ENCODE results near the gene C19orf85. TPM values are rescaled to one million over a fixed set of nuclear protein-coding genes. Genes with fewer than 3 reads are reported as not detected.
A peak's percentile ranks its signal among the peaks of the same experiment; 100 is the strongest.
"Not testable (repeated sequence)": the region's sequence is repeated elsewhere in the genome, so short reads cannot be mapped to it uniquely, and the experiment has no call there.

C19orf85 gene
- total and polyA plus RNA-seq, 12 donors: not detected

DNA sequence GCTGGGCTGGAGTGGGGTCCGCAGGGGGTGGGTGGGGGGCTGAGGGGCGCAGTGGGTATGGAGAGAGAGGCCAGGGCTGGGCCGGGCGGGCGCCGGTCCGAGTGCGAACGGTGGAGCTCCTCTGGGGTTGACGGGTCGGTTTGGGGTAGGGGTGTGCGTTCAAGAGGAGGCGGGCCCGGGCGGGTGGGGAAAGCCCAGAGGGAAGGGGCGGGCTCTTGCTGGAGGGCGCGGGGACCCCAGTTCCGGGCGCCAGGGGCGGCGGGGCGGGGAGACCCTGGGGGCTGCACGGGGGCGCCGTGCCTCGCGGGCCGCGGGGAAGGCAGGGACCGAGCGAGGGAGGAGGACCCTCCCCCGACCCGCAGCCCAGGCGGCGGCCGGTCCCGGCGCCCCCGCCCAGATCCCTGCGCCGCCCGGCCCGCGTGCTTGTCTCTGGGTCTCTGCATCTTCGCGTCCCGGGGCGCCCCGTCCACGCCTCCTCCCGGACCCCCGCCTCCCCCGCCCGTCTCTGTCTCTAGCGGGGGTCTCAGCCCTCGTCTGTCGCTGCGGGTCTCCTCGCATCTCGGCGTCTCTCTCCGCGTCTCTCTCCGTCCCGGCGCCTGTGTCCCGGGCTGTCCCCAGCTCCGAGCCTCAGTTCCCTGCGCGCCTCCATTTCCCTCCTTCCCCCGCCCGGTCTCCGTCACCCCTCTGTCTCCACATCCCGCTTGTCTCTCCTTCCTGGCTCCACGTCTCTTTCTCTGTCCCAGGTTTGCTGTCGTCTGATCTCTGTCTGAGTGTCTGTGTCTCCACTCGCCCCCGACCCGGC, 13.2 kb downstream of the C19orf85 start:
- WGBS, 4 donors: 1 to 3% (median 2%) methylated on average over 10 to 71 of the region's 80 CpGs
- no peaks in the 10 kb centered on the region for H3K36me3 ChIP-seq (replicated peaks in 1 of 2)
- intact Hi-C loops (cut with DNase I): no loop called here
- TF ChIP-seq, protein P1, sequence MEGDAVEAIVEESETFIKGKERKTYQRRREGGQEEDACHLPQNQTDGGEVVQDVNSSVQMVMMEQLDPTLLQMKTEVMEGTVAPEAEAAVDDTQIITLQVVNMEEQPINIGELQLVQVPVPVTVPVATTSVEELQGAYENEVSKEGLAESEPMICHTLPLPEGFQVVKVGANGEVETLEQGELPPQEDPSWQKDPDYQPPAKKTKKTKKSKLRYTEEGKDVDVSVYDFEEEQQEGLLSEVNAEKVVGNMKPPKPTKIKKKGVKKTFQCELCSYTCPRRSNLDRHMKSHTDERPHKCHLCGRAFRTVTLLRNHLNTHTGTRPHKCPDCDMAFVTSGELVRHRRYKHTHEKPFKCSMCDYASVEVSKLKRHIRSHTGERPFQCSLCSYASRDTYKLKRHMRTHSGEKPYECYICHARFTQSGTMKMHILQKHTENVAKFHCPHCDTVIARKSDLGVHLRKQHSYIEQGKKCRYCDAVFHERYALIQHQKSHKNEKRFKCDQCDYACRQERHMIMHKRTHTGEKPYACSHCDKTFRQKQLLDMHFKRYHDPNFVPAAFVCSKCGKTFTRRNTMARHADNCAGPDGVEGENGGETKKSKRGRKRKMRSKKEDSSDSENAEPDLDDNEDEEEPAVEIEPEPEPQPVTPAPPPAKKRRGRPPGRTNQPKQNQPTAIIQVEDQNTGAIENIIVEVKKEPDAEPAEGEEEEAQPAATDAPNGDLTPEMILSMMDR (IDR thresholded peaks at IDR 0.05): no peak
- TF ChIP-seq POLR2A (IDR thresholded peaks at IDR 0.05): no peak
- no peak overlapping the region for H3K27ac ChIP-seq
- no peak for DNase-seq
- no peaks in the 10 kb centered on the region for H3K9me3 ChIP-seq (replicated peaks in 1 of 3)
- H3K4me3 ChIP-seq: no peak overlapping the region
- H3K27me3 ChIP-seq: peaks cover 21% of the 10 kb centered on the region
- peaks cover 11% of the 10 kb centered on the region in 2 donors for H3K4me1 ChIP-seq (replicated peaks in 1 of 2)

DNA sequence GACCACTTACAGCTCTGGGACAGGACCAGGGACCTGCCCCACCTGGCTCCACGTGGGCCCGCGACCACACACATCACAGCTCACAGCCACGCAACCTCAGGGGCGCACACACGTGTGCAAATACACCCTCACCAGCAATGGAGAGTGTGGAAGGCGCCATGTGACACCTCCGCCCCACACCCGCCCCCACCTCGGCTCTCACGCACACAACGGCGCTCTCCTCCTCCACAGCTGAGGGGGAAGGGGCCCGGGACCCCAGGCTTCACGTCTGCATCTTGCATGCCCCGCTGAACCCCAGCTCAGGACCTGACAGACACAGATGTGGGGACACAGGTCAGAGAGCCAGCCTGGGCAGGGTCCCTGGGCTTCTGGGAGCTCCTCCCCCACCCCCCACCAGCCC, 15.1 kb downstream of the C19orf85 start:
- Histone ChIP-seq H3K4me3 (no peak overlapping the region), H3K9me3 (replicated peaks in 1 of 3) (no peaks in the 10 kb centered on the region), H3K27me3 (peaks cover 30% of the 10 kb centered on the region), H3K27ac (no peak overlapping the region), H3K36me3 (replicated peaks in 1 of 2) (no peaks in the 10 kb centered on the region), H3K4me1 (replicated peaks in 1 of 2) (peaks cover 11% of the 10 kb centered on the region in 2 donors)
- intact Hi-C loops (cut with DNase I): no loop called here
- WGBS, 4 donors: 29 to 71% (median 30%) methylated on average over 4 to 16 of the region's 16 CpGs; no CpG with 5 or more reads in 1 of the 4 donors
- TF ChIP-seq, protein P1 (IDR thresholded peaks at IDR 0.05): no peak
- no peak for TF ChIP-seq POLR2A (IDR thresholded peaks at IDR 0.05)
- DNase-seq: no peak

DNA sequence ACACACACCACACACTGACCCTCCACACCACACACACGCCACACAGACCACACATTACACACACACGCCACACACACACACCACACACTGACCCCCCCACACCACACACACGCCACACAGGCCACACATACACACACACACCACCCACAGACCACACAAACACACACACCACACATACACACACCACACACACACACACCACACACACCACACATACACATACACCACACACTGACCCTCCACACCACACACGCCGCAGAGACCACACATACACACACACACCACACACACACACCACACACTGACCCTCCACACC, 16.4 kb downstream of the C19orf85 start:
- 84 to 87% (median 84%) methylated on average over 4 to 5 of the region's 5 CpGs for WGBS, 4 donors
- H3K36me3 ChIP-seq (replicated peaks in 1 of 2); intact Hi-C loops (cut with DNase I); H3K4me3 ChIP-seq; DNase-seq; H3K27ac ChIP-seq; H3K9me3 ChIP-seq (replicated peaks in 1 of 3): not testable (repeated sequence)
- Histone ChIP-seq H3K27me3 (peaks cover 42% of the 10 kb centered on the region), H3K4me1 (replicated peaks in 1 of 2) (peaks cover 11% of the 10 kb centered on the region in 2 donors)

DNA sequence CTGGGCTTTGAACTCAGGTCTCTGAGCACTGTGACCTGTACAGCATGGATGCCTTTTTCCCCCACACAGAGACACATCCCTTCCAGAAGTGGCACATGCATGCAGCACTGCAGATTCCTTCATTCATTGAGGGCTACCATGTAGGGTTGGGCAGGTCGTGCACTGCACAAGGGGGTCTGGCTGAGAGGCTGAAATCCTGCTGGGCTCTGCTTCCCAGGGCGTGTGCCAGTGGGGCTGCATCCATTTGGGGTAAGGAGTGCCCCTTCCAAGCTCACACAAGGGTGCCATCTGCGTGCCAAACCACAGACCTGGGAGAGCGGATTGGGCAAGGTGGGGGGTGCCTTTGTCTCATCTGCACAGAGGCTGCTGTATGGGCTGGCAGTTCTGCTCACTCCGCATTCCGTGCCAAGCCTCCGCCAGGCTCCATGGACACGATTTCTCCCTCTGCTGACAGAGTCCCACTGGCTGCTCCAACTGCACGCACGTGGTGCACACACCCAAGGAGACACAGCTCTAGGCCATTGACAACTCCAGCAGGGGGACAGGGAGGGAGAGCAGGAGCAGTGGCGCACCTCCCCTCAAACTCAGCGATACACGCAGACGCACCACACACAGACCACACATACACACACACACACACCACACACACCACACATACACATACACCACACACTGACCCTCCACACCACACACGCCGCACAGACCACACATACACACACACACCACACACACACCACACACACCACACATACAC, 17.0 kb downstream of the C19orf85 start:
- Histone ChIP-seq H3K4me1 (replicated peaks in 1 of 2) (peaks cover 9 to 11% of the 10 kb centered on the region in 2 donors), H3K27ac (no peak overlapping the region), H3K4me3 (no peak overlapping the region), H3K27me3 (peaks cover 42% of the 10 kb centered on the region), H3K36me3 (replicated peaks in 1 of 2) (no peaks in the 10 kb centered on the region), H3K9me3 (replicated peaks in 1 of 3) (no peaks in the 10 kb centered on the region)
- TF ChIP-seq, protein P1 (IDR thresholded peaks at IDR 0.05): no peak
- TF ChIP-seq POLR2A (IDR thresholded peaks at IDR 0.05): no peak
- WGBS, 4 donors: 27 to 31% (median 29%) methylated on average over 12 to 16 of the region's 16 CpGs
- intact Hi-C loops (cut with DNase I): no loop called here
- peak in 2 of 7 donors; percentile 35 to 63 for DNase-seq

Data from adrenal gland (tissue), 12 donors.